Tibial nerve (tissue), 4 donors: ENCODE results near the gene GRB7. TPM values are rescaled to one million over a fixed set of nuclear protein-coding genes. Genes with fewer than 3 reads are reported as not detected.

Experiments used
- DNase-seq, 2 donors: peaks; one replicate each; pipeline ENCODE4 v3.0.0-alpha.2; 2019; ENCODE audit warnings: low spot score in 2 of 2
- H3K27ac ChIP-seq, 4 donors: fragments of 200-600 bp; sonication (generic) in 3 of 4; one replicate each; pipeline ENCODE4 v1.5.1; 2017 to 2019; ENCODE audit warnings: mild to moderate bottlenecking in 1 of 4
- H3K27me3 ChIP-seq, 2 donors: fragments of 200-600 bp; sonication (generic) in 1 of 2; one replicate each; pipeline versions ENCODE4 v1.5.1 to v1.6.0; 2017 to 2019
- H3K36me3 ChIP-seq, 3 donors: fragments of 200-600 bp; sonication (generic); one replicate each; pipeline ENCODE4 v1.5.1; 2018 to 2019
- H3K4me1 ChIP-seq, 4 donors: fragments of 200-600 bp; sonication (generic) in 3 of 4; one replicate each; pipeline ENCODE4 v1.5.1; 2017 to 2019
- H3K4me3 ChIP-seq, 4 donors: fragments of 200-600 bp; sonication (generic) in 3 of 4; one replicate each; pipeline ENCODE4 v1.5.1; 2017 to 2019; ENCODE audit warnings: mild to moderate bottlenecking in 1 of 4, moderate library complexity in 1 of 4
- H3K9me3 ChIP-seq, 4 donors: fragments of 200-600 bp; sonication (generic) in 3 of 4; one replicate each; pipeline ENCODE4 v1.5.1; 2017 to 2019
- EP300 ChIP-seq, 2 donors: sonication (generic); formaldehyde crosslinking; IDR thresholded peaks; one replicate each; pipeline ENCODE4 v1.6.1; 2017; ENCODE audit warnings: antibody characterized with exemption in 2 of 2, mild to moderate bottlenecking in 1 of 2
- POLR2A ChIP-seq, 2 donors: fragments of 450-650 bp; IDR thresholded peaks; one replicate each; pipeline ENCODE4 v1.6.1; 2017; ENCODE audit warnings: antibody characterized with exemption in 2 of 2, mild to moderate bottlenecking in 2 of 2, moderate library complexity in 2 of 2
- WGBS, 2 donors: methylation state at CpG; one replicate each; pipeline ENCODE4 v1.1.5; 2018; 5-methylcytosine and 5-hydroxymethylcytosine counted together
- total RNA-seq, 4 donors: library from RNA; depleted of rRNA; stranded (reverse); fragments of >200 nt; gene quantifications; one replicate each; pipeline ENCODE4 v1.1.0, GENCODE V29; 2016
- TF ChIP-seq, protein P1 (sequence below), 5 experiments: fragments of 200-600 bp in 3 of 5; fragments of 450-650 bp in 2 of 5; sonication (generic) in 3 of 5; IDR thresholded peaks; one replicate each; pipeline ENCODE4 v1.5.1; 2016 to 2019; ENCODE audit warnings: antibody characterized with exemption in 5 of 5, mild to moderate bottlenecking in 3 of 5, moderate library complexity in 2 of 5

GRB7 gene
- total RNA-seq, 4 donors from 2014 or later = 0.21 to 0.39 (median 0.30) TPM; not detected in 1

DNA sequence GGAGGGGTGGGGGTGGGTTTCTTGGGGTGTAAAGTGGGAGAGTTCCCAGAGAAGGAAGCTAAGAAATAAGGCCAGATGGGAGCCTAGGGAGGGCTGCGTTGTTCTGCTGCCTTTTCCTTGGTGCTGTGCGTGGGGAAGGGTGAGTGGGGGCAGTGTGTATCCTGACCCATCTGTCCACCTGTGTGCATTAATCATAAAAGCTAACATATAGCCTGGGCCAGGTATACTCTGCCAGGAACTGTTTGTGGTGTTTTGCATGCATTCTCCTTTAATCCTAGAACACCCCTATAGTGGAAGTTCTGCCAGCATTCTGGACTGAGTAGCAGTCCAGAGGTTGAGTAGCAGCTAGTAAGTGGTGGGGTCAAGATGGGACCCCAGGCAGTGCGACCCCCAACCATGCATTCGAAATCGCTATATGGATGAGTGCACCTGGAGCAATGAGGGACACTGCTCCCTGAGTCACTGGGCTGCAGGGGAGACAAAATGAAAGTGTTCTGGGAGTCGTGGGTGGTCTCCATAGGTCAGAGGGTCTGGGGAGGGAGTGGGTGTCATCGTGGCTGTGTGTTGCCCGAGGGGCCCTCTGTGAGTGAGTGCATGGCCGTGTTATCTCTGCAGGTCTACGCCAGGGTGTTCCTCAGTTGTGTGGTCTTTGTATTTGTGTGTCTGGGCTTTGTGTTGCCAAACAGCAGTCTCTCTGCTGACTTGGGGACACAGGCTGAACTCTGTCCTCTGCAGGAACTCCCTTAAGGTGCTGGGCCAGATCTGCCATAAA lies 36.5 kb upstream of the GRB7 start:
- 20 to 28% methylated on average over 9 to 10 of the region's 10 CpGs for WGBS, 2 donors
- Histone ChIP-seq H3K9me3 (no peaks in the 10 kb centered on the region), H3K36me3 (no peaks in the 10 kb centered on the region), H3K4me3 (peak overlapping the region; percentile 71 to 98 (median 86)), H3K27ac (peak overlapping the region; percentile 88 to 97 (median 96)), H3K4me1 (peaks cover 0 to 74% (median 43%) of the 10 kb centered on the region in 4 donors), H3K27me3 (no peaks in the 10 kb centered on the region)
- DNase-seq = no peak
- TF ChIP-seq, protein P1, sequence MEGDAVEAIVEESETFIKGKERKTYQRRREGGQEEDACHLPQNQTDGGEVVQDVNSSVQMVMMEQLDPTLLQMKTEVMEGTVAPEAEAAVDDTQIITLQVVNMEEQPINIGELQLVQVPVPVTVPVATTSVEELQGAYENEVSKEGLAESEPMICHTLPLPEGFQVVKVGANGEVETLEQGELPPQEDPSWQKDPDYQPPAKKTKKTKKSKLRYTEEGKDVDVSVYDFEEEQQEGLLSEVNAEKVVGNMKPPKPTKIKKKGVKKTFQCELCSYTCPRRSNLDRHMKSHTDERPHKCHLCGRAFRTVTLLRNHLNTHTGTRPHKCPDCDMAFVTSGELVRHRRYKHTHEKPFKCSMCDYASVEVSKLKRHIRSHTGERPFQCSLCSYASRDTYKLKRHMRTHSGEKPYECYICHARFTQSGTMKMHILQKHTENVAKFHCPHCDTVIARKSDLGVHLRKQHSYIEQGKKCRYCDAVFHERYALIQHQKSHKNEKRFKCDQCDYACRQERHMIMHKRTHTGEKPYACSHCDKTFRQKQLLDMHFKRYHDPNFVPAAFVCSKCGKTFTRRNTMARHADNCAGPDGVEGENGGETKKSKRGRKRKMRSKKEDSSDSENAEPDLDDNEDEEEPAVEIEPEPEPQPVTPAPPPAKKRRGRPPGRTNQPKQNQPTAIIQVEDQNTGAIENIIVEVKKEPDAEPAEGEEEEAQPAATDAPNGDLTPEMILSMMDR (IDR thresholded peaks at IDR 0.05) = no peak
- TF ChIP-seq EP300 (IDR thresholded peaks at IDR 0.05) (no peak), POLR2A (IDR thresholded peaks at IDR 0.05) (no peak)

DNA sequence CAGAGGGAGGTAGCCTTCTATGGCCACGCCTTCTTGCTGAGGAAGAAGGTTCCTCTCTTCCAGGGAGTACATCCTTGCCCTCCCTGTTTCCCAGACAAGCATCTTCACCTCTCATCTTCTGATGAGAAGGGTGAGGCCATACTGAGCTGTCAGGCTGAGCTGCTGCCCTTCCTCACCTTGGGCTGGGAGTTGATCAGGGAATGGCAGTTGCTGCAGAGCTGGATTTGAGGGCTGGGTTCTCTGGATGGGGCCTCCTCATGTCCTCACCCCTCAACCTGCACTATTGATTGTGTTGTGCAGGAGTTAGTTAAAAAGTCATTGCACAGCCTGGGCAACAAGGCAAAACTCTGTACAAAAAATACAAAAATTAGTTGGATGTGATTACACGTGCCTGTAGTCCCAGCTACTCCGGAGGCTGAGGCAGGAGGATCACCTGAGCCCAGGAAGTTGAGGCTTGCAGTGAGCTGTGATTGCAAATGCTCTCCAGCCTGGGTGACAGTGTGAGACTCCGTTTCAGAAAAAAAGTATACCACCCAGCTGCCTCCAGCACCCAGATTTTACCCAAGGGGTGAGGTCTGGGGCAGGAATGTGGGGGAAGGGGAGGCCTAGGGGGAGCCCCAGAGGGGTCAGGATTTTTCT lies 35.8 kb upstream of the GRB7 start:
- Histone ChIP-seq H3K27me3 (no peaks in the 10 kb centered on the region), H3K4me3 (peak overlapping the region in 3 of 4 donors; percentile 71 to 98 (median 81)), H3K36me3 (peaks cover 0 to under 1% (median 0%) of the 10 kb centered on the region in 3 donors), H3K27ac (peak overlapping the region in 3 of 4 donors; percentile 95 to 97 (median 97)), H3K9me3 (no peaks in the 10 kb centered on the region), H3K4me1 (peaks cover 0 to 74% (median 50%) of the 10 kb centered on the region in 4 donors)
- no peak for TF ChIP-seq POLR2A (IDR thresholded peaks at IDR 0.05)
- TF ChIP-seq, protein P1 (IDR thresholded peaks at IDR 0.05) = no peak
- no peak for TF ChIP-seq EP300 (IDR thresholded peaks at IDR 0.05)
- DNase-seq = no peak
- WGBS, 2 donors = 34 to 45% methylated on average over 4 of the region's 4 CpGs

DNA sequence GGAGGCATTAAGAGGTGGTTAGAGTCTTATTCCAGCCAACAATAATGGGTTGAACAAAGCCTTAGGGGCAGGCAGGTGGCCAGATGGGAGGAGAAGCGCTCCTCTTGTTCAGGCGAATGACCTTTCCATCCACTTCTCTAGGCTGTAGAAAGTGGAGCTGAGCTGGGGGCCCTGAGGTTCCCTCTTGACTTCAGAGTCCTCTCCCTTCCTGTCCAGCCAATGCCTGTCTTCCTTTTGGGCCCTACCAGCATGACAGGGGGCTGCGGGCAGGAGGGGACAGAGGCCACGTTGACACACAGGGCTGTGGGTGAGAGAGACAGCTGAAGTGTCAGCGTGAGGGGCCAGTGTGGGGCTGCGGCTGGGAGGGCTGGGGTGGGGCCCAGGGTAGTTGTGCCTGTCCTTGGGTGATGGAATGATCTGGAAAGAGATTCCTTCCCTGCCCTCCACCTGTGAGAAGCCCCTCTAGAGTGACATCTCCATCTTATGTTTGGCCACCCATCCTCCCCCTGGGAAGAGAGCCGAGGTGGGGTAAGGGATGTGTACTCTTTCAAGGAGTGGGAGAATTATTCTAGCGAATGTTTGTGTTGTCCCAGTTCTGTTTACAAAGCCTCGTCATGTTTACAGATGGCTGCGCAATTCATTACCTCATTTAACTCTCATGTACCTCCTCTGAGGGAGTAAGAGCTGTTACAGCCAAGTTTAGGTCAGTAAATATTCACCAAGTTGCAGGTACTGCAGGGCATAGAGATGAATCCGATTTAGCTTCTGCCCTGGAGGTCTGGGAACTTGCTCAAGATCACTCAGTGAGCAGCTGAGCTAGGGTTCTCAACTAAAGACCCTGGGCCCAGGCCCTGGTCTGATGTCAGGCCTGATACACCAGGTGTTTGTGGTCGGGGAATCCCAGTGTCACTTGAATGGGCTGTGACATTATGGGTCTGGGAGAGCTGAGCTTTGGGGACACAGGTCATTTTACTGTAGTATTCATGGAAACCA lies 34.5 kb upstream of the GRB7 start:
- H3K4me1 ChIP-seq = peaks cover 0 to 87% (median 58%) of the 10 kb centered on the region in 4 donors
- 28 to 33% methylated on average over 12 of the region's 12 CpGs for WGBS, 2 donors

DNA sequence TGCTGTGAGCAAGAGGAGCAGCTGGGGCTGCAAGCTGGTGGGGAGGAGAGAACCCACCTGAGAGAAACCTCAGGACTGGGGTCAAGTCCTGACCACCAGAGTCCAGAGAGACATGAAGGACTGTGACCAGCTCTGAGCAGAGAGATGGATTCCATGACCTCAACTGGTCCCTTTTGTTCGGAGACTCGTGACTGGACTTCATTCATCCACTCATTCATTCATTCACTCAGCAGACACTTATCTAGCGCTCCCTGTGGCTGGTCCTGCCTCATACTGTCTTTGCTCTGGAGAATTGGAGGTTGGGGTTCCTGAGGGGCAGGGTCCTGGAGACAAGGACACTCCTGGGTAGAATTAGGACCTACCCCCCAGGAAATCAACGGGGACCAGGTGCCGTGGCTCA lies 33.8 kb upstream of the GRB7 start:
- Histone ChIP-seq H3K9me3 (no peaks in the 10 kb centered on the region), H3K4me3 (no peak overlapping the region), H3K36me3 (peaks cover 0 to 21% (median 0%) of the 10 kb centered on the region in 3 donors), H3K4me1 (peaks cover 0 to 89% (median 60%) of the 10 kb centered on the region in 4 donors), H3K27ac (peak overlapping the region; percentile 53 to 97 (median 89)), H3K27me3 (no peaks in the 10 kb centered on the region)
- TF ChIP-seq POLR2A (IDR thresholded peaks at IDR 0.05) = no peak
- TF ChIP-seq, protein P1 (IDR thresholded peaks at IDR 0.05) = no peak
- TF ChIP-seq EP300 (IDR thresholded peaks at IDR 0.05) = no peak
- 70 to 72% methylated on average over 5 of the region's 5 CpGs for WGBS, 2 donors
- no peak for DNase-seq

More for the DNA sequence above, 34.5 kb upstream of the GRB7 start:
- Histone ChIP-seq H3K27ac (peak overlapping the region; percentile 1 to 97 (median 89)), H3K4me3 (no peak overlapping the region), H3K9me3 (no peaks in the 10 kb centered on the region), H3K36me3 (peaks cover 0 to 14% (median 0%) of the 10 kb centered on the region in 3 donors), H3K27me3 (no peaks in the 10 kb centered on the region)
- TF ChIP-seq EP300 (IDR thresholded peaks at IDR 0.05) = no peak
- TF ChIP-seq, protein P1 (IDR thresholded peaks at IDR 0.05) = no peak
- no peak for TF ChIP-seq POLR2A (IDR thresholded peaks at IDR 0.05)
- no peak for DNase-seq
